Stimulated activated naive CD4-positive, alpha-beta T cell treated with Interleukin-2 at 50 U/mL for 16 hours (primary cell): ENCODE results near the gene ABCG1.
"Not testable (repeated sequence)": the region's sequence is repeated elsewhere in the genome, so short reads cannot be mapped to it uniquely, and the experiment has no call there.

Experiments
- DNase-seq: peaks from one replicate; lab custom pipeline; 2025; lab: John Stamatoyannopoulos, UW

Gene ABCG1

DNA sequence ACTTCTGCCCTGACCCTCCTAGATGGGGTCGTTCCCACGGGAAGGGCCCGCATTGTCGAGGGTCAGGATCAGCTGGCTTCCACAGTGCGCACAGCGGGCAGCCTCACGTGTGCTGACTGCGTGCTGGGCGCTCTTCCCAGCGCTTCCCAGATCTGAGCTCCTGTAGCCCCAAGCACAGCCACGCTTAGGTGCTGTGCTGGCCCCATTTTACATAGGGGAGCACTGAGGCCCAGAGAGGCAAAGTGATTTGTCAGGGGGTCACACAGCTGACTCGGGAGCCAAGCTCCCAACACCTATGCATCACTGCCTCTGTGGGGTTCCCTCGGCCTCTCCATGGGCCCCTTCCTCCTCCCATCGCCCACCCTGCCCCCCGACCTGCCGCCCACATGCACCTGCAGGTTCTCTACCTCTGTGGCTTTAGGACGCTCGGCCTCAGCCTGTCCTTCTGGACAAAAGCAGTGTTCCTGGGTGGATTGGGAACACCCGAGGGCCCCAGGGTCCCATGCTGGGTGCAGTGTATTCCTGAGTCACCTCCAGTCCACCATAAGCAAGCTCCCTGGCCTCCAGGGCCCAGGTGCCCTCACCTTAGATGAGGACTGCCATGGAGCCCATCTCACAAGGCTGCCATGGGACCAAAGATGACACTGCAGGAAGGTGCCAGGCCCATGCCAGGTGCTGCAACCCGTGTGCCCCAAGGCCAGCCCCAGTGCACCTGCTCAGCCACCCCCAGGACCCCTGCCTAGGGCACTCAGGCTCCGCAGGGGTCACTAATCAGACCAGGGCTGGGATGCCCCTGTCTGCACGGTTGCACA lies 73.0 kb downstream of the ABCG1 start:
- no peak for DNase-seq

DNA sequence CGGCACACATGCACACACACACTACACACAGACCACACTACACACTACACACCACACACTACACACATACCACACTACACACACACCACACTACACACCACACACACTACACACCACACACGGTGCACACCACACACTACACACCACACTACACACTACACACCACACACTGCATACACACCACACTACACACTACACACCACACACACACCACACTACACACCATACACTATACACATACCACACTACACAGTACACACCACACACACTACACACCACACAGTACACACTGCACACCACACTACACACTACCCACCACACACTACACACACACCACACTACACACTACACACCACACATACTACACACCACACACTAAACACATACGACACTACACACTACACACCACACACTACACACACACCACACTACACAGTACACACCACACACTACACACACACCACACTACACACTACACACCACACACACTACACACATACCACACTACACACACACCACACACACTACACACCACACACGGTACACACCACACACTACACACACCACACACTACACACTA lies 73.7 kb downstream of the ABCG1 start:
- DNase-seq: not testable (repeated sequence)

DNA sequence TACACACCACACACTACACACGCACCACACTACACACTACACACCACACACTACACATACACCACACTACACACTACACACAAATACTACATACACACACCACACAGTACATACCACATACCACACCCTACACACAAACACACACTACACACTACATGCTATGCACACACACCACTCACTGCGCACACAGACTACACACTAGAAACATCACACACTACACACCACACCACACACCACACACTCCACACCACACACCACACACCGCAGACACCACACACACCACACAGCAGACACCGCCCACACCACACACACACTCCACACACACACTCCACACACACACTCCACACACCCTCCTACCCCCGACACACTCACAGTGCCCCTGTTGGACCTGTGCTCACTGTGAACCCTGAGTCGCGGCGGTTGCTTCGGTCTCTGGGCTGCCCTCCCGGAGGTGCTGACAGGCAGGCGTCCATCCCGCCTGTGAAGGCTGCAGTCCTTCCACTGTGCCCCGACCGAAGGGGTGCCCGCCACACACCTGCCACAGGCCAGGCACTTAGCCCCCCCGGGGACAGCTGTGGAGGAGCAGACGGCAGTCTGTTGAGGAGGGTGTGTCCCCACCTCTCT lies 74.8 kb downstream of the ABCG1 start:
- no peak for DNase-seq

DNA sequence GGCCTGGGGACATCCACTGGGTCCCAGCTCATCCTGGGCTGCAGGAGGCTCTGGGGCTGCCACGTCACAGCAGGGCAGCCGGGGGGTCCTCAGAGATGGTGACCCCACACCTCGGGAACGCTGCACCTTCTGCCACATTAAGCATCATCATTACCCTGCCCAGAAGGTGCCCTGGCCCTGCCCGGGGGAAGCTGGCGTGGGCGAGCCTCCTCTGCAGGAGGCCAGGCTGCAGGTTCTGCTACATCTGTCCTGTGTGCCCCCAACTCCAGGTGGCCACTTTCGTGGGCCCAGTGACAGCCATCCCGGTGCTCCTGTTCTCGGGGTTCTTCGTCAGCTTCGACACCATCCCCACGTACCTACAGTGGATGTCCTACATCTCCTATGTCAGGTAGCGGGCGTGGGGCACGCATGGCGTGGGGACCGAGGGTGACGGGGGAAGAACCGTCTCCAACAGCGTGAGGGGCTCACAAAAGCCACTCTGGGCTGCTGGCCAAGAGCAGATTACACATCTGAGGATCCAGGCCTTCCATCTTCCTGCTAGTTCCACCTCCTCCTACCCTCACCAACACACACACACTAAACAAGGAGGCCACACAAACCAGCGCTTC lies 75.4 kb downstream of the ABCG1 start:
- no peak for DNase-seq

DNA sequence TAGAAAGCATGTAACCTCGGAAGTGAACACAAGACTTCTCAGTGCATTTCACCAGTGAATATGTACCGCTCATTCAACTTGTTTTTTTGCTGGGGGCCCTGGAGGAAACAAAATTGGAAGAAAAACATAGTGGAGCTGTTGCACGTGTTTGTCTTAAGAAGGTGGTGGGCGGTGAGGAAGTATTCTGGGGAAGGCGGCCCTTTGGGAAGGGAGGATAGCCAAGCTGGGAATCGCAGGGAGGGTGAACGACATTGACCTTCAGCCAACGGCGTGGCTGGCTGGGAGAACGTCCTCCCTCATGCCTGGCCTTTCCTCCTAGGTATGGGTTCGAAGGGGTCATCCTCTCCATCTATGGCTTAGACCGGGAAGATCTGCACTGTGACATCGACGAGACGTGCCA lies 76.9 kb downstream of the ABCG1 start:
- no peak for DNase-seq

DNA sequence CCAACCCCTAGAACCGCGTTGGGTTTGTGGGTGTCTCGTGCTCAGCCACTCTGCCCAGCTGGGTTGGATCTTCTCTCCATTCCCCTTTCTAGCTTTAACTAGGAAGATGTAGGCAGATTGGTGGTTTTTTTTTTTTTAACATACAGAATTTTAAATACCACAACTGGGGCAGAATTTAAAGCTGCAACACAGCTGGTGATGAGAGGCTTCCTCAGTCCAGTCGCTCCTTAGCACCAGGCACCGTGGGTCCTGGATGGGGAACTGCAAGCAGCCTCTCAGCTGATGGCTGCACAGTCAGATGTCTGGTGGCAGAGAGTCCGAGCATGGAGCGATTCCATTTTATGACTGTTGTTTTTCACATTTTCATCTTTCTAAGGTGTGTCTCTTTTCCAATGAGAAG lies 77.6 kb downstream of the ABCG1 start:
- no peak for DNase-seq

DNA sequence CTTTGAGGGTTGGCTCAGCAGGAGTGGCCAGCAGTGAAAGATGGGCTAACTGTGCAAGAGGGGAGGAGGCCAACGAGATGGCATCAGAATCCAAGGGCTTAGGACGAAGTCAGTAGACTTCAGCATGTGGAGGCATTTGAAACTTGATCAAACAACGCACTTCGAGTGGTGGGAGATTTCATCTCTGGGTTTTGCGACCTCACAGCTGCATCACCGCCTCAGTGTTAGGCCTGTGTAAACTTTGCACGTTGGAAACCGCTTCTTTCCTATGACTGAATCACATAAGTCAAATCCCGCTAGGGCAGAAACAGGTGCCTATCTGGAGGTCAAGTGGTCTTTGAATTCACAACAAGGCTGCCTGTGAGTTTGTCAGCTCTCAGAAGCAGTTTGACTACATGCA lies 78.4 kb downstream of the ABCG1 start:
- no peak for DNase-seq

DNA sequence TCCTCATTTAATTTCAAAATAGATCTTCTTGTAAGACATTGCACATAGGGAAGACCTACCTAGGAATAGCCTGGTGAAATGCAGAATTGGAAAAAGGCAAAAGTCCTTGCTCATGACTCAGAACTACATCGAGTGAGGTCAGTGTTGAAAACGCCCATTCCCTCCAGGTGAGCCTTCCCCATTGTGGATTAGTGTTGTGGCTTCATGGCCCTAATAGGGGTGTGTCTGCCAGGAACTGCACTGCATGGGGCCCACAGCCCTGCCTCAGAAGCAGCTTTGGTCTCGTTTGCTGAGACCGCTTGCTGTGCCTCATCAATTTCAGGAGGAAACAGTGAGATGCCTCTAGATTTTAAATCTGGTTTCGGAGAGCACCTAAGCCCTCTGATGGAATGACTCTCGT lies 79.3 kb downstream of the ABCG1 start:
- no peak for DNase-seq

DNA sequence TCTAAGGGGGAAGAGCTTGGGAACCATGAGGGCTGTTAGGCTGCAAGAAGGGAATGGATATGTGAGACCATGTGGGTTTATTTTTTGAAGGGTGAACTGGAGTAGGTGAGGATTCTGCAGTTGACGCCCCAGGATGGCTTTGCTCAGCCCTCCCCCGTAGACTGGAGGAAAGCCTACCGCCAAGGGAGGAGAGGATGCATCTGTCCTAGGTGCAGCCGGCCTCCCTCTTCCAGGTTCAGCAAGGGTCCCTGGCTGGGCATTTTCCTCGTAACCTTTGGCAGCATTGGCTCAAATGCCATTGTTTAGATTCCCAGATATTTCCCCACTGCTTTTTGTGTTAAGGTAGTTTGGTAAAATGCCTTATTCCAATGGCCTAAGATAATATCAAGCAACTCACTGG lies 79.7 kb downstream of the ABCG1 start:
- DNase-seq: no peak

DNA sequence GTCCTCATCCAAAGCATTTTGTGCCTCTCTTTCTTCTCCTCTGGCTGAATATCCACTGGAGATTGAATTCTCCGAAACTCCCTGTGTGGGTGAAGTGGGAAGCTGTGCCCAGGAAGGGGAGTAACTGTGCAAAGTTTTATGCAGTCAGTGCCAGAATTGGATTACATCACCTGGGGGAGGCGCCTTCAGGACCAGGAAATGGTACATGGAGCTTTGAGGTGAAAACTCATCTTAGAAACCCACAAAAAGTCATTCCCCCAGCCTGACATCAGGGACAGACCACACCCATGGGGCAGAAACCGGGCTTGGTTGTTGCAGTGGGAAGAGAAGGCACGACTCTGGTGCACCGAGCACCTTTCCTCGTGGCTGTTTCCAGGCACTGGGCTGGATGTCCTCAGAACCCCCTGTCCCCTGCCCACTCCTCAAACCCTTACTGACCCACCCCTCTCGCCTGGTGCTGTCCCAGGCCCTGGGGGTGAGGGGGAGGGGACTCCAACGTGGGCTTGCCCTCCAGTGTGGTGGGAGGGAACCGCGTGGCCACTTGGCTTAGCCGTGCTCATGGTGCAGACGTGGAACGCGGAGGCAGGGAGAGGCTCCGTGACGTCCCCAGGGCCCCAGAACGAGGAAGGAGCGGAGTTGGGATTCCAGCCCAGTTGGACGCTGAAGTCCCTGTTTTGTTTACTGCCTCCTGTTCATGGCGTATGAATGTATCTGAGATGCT lies 80.5 kb downstream of the ABCG1 start:
- no peak for DNase-seq

DNA sequence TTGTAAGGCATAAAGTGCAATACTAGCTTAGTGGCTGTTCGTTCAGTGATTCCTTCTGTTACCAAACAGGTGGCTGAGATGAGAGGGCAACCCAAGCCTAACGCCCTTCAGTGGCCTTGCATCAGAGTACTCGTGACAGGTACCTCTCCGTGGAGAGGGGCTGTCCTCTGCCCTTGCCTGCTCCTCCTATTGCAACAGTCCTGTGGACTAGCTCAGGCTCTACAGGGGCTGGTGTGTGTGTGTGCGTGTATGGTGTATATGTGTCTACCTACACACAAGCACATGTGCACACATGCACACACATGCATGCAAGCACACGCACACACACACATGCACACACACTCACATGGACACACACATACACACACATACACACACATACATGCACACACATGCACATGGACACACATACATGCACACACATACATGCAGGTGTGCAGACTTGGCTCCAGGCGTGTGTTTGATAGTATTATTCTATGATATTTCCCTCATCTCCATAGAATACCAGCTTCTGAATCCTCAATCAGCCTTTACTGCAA lies 81.2 kb downstream of the ABCG1 start:
- no peak for DNase-seq

DNA sequence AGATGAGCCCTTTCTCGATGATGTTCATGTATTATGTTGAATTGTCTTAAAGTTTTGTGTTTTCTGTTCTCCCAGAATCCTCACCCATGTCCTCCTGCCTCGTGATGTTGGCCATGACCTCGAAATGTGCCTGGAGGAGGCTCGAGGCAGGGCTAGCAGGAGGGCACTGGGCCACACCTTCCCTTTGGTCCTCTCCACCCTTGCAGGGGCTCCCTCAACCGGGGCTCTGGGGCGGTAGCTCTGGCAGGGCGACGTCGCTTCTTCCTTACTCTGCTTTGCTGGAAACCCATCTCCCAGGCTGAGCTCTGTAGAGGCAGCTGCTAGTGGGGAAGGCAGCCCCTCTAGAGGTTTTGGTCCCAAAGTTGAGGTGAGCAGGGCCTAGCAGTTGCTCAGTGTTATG lies 82.0 kb downstream of the ABCG1 start:
- DNase-seq: no peak

DNA sequence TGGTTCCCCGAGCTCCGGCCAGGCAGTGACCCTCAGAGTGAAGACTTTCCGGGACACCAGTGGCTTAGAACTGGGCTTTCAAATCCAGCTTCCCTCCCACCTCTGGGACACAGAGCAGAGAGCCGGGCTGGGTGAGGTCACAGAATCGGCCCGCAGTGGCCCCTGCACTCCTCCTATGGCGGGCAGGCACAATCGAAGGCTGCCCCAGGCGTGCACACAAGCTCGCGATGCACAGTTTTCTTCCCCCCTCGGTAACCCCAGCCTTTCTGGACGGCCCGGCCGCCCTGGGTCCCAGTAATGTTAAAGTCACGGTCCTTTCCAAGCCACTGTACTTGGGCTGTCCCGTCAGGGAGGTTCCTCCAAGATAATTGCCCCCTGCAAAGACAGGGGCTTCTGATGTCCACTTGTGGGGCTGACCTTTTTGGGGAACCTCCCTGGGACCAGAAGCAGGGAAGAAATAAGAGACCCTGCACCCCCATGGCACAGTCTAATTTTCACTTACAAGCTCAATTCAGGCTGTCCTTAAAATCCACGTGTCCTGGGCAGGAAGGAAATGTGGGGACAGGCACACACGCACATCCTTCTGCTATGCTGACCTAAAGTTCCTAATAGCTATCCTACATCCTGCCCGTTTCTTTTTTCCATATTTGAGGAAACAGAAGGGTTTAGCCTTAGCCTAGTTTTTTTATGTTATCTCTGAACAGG lies 82.6 kb downstream of the ABCG1 start:
- no peak for DNase-seq

DNA sequence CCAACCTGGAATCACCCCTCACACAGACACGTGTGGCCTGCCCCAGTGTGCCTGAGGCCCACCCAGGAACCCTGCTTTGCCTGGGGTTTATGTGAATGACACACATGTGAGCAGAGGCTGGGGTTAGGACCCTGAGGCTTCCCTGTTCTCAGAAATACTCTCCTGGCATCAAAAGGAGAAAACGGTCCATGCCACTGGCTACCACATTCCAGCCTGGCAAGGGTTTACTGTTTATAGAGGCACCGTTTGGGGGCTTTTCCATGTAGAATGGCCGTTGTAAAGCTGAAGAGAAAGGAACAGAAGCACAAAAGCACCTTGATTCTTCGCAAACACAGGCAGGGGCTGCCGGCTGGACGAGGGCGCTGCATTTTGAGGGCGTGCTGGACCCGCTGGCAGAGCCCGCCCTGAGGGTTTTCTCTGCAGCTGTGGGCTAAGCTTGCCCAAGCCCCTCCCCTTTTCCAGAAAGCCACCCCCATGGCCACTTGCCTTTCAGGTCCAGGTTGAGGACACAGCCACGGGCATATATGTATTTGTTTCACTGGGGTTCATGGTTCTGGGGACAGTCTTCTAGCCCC lies 83.2 kb downstream of the ABCG1 start:
- DNase-seq: no peak

DNA sequence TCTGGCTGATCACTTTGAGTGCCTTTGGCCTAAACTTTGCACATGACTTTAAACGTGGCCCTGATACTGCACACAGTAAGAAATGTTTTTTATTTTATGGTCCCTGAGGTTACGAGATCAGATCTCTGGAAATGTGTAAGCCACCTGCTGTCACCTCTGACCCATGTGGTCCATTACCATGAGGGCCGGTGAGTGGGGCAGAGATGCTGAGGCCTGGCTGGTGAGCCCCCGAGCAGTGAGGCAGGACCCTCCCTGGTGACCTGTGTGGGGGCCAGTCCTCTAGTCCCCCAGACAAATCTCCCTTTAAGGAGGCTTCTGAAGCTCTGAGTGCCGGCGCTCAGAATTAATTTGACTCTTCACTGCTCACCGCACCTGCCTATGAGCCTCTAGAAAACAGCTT lies 83.9 kb downstream of the ABCG1 start:
- no peak for DNase-seq

DNA sequence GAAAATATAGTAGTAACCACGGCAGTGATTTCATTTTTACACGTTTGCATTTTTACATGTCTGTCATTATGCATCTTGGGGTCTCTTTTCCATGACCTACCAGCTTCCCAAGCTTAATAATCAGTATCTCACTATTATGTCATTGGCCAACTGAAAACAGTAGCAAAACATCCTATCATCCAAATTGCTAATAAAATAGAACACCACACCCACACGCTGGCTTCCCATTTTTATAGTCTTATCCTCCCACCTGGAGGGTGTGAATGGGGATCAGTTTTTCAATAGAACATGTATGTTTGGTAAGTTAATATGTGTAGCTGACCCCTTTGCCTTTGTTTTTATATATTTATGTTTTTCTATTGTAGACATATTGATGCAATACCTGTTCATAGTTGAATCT lies 84.5 kb downstream of the ABCG1 start:
- DNase-seq: no peak

DNA sequence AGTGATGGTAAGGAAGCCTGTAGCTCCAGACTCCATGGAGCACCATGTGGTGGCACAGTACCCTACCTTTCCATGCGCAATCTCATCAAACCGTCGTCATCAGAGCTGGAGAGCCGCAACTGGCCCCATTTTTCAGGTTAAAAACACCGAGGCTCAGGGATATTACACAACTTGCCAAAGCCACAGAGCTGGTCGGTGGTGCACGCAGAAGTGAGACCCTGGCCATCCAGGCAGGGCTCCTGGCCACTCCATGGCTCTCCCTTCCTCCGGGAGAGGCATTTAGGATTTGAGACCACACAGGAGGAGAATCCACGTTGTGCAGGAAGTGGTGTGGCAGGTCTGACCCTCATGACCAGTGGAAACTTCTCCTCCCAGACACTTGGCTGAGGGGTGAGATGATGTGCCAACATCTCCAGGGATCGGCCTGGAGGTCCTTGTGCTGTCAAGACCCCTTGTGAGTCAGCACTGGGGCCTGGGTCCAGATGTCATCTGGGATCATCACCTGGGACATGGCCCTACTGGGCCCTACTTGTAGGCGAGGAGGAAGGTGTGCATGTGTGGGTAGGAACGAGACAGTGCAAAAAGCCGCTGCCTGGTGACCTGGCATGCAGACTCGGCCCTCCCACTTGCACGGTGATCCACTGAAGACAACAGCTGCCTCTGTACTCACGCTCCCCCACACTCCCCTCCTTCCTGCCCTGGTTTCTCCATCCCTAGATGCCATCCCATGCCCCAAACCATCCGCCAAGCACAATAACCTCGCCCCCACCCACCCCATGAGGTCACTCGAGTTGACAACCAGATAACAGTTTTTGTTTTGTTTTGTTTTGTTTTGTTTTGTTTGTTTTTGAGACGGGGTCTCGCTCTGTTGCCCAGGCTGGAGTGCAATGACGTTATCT lies 85.9 kb downstream of the ABCG1 start:
- no peak for DNase-seq

DNA sequence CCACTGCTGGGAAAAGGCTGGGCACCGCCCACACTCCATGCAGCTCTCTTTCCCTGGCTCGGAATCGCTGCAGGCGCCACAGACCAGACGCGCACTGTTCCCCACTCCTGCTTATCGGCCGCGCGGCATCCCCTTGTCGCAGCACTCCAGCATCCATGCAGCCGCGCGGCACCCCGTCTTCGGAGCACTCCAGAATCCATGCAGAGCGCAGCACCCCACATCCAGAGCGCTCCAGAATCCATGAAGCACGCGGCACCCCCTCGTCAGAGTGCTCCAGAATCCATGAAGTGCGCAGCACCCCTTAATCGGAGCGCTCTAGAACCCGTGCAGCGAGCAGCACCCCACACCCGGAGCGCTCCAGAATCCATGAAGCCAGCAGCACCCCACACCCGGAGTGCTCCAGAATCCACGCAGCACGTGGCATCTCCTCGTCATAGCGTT lies 86.8 kb downstream of the ABCG1 start:
- DNase-seq: no peak

DNA sequence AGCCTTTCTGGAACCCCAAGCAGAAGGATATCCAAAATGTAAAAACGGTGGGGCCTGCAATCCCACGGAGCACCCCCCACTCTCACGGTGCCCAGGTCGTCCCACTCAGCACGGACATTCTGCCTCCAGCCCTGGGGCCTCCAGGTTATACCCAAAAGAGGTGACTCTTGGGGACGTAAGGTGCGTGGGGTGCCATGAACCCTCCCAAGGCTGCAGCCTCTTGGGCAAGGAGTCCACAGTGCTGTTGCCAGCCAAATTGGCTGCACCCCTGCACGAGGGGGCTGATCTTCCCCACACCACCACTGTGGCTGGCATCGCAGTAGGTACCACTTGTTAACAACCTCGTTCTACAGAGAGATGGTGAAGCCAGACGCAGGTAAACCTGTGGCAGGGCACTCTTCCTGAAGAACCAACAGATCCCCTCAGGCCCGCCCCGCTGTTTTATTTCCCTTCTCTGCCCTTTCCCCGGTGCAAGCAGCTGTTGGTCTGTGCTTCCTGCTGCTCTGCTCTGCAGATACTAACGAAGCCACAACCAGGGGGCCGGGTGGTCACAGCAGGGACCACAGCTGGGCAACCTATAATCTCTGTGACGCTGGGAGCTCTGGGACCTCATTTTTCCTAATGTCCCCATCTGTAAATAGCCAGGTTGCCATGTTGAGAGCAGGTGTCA lies 87.6 kb downstream of the ABCG1 start:
- DNase-seq: no peak
